ENCODE data around the gene LUZP2. TPM values are rescaled to one million over a fixed set of nuclear protein-coding genes. Genes with fewer than 3 reads are reported as not detected.

LUZP2 gene
- total and polyA plus RNA-seq, 10 donors = 0.03 to 2.9 (median 0.40) TPM; not detected in 3

DNA sequence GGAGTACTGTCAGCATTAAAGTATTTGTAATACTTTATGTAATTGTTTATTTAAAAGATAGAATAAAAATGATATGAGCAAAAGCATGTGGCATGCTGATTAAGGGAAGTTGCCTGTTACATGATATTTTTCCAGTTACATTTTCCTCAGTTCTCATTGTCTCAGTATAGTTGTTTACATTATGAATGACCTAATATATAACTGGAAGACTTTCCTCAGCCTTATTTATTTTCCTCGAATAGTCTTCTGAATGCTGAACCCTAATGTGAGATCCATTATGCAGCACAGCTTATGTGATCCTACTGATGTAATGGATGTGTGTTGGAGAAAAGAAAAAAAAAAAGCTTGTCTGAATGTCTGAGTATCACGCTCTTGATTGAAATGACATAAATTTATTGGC is 95.5 kb downstream of the LUZP2 start:
- Histone ChIP-seq H3K27me3 (replicated peaks in 1 of 7) (no peaks in the 10 kb centered on the region), H3K36me3 (no peaks in the 10 kb centered on the region), H3K4me1 (no peaks in the 10 kb centered on the region), H3K27ac (no peak overlapping the region), H3K9me3 (no peaks in the 10 kb centered on the region), H3K4me3 (no peak overlapping the region)
- intact Hi-C loops (cut with DNase I; ENCODE audit: low total_unique reads) = no loop called here
- no peak for DNase-seq
- 72 to 92% (median 81%) methylated on average over 2 of the region's 2 CpGs for WGBS, 5 donors
- TF ChIP-seq, protein P1, sequence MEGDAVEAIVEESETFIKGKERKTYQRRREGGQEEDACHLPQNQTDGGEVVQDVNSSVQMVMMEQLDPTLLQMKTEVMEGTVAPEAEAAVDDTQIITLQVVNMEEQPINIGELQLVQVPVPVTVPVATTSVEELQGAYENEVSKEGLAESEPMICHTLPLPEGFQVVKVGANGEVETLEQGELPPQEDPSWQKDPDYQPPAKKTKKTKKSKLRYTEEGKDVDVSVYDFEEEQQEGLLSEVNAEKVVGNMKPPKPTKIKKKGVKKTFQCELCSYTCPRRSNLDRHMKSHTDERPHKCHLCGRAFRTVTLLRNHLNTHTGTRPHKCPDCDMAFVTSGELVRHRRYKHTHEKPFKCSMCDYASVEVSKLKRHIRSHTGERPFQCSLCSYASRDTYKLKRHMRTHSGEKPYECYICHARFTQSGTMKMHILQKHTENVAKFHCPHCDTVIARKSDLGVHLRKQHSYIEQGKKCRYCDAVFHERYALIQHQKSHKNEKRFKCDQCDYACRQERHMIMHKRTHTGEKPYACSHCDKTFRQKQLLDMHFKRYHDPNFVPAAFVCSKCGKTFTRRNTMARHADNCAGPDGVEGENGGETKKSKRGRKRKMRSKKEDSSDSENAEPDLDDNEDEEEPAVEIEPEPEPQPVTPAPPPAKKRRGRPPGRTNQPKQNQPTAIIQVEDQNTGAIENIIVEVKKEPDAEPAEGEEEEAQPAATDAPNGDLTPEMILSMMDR (IDR thresholded peaks at IDR 0.05 in 8 of 11, conservative IDR thresholded peaks at IDR 0.05 in 3 of 11) = no peak
- TF ChIP-seq POLR2AphosphoS5 (IDR thresholded peaks at IDR 0.05) = no peak
- TF ChIP-seq POLR2A (IDR thresholded peaks at IDR 0.05) = no peak

DNA sequence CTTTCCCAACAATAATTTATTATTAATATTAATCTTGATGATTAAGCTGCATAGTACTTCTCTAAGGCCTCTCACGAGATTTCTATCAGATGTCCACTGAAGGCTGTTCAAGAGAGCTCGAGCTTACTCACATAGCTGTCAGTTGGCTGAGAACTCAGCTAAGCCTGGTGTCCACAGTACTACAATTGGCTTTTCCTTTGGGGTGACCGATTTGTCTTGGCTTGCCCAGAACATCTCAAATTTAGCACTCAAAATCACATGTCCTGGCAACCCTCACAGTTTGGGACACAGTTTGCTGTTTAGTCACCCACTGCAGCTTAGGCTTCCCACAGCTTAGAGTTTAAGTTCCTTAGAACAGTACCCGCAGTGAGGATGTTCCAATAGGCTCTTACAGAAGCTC is 96.5 kb downstream of the LUZP2 start:
- Histone ChIP-seq H3K4me3 (no peak overlapping the region), H3K36me3 (no peaks in the 10 kb centered on the region), H3K27ac (no peak overlapping the region), H3K27me3 (replicated peaks in 1 of 7) (no peaks in the 10 kb centered on the region), H3K4me1 (no peaks in the 10 kb centered on the region), H3K9me3 (no peaks in the 10 kb centered on the region)
- 71 to 87% (median 76%) methylated on average over 4 of the region's 4 CpGs for WGBS, 5 donors
- no peak for TF ChIP-seq POLR2A (IDR thresholded peaks at IDR 0.05)
- no peak for TF ChIP-seq POLR2AphosphoS5 (IDR thresholded peaks at IDR 0.05)
- TF ChIP-seq, protein P1 (IDR thresholded peaks at IDR 0.05 in 8 of 11, conservative IDR thresholded peaks at IDR 0.05 in 3 of 11) = no peak
- no peak for DNase-seq
- intact Hi-C loops (cut with DNase I; ENCODE audit: low total_unique reads) = no loop called here

DNA sequence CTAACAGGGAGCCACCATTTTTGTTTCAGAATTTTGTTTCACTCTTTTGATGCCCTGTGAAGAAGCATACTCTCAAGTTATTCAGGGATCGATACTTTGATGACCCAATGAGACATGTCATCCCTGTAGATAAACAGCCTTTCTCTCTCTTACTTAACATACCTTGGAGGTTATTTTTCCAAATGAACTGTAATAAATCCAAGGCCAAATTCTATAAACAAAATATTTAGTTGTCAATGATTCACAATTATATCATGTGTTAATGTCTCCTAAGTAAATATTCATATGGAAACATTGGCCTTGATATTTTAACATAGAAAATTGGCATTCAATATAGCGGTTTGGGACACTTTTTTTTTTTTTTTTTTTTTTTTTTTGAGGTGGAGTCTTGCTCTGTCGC is 97.5 kb downstream of the LUZP2 start:
- H3K27ac ChIP-seq = no peak overlapping the region
- TF ChIP-seq POLR2A (IDR thresholded peaks at IDR 0.05) (no peak), POLR2AphosphoS5 (IDR thresholded peaks at IDR 0.05) (no peak)
- TF ChIP-seq, protein P1 (IDR thresholded peaks at IDR 0.05 in 8 of 11, conservative IDR thresholded peaks at IDR 0.05 in 3 of 11) = no peak
- H3K27me3 ChIP-seq (replicated peaks in 1 of 7) = no peaks in the 10 kb centered on the region
- DNase-seq = no peak
- no peaks in the 10 kb centered on the region for H3K36me3 ChIP-seq
- no peaks in the 10 kb centered on the region for H3K4me1 ChIP-seq
- 78 to 91% (median 80%) methylated on average over 3 of the region's 3 CpGs for WGBS, 5 donors
- H3K4me3 ChIP-seq = no peak overlapping the region
- intact Hi-C loops (cut with DNase I; ENCODE audit: low total_unique reads) = no loop called here
- H3K9me3 ChIP-seq = no peaks in the 10 kb centered on the region

DNA sequence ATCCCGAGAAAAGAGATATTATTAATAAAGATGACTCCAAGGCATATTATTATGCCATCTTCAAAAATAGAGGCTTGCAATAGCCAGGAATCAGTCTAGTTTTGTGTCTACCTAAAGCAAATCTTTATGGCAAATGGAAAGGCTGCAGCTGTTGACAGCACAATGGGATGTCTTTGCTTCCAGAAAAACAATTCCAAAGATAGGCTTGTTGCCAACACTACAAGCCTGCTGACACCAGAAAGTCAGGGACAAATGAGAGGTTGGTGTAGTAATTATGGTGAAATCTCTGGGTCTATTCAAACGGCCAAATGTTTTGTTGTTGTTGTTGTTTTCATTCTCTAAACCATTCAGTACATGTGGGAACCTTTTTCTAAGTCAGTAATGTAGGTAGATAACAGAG is 101.8 kb downstream of the LUZP2 start:
- no peak for DNase-seq
- 54 to 71% (median 55%) methylated on average over 2 of the region's 2 CpGs for WGBS, 5 donors

More for the DNA sequence above, 101.8 kb downstream of the LUZP2 start:
- no peaks in the 10 kb centered on the region for H3K4me1 ChIP-seq
- no peak for TF ChIP-seq POLR2A (IDR thresholded peaks at IDR 0.05)
- no peaks in the 10 kb centered on the region for H3K9me3 ChIP-seq
- intact Hi-C loops (cut with DNase I; ENCODE audit: low total_unique reads) = no loop called here
- H3K36me3 ChIP-seq = no peaks in the 10 kb centered on the region
- H3K27me3 ChIP-seq (replicated peaks in 1 of 7) = no peaks in the 10 kb centered on the region
- no peak overlapping the region for H3K27ac ChIP-seq
- H3K4me3 ChIP-seq = no peak overlapping the region
